Activated CD8-positive, alpha-beta memory T cell treated with anti-CD3 and anti-CD28 coated beads for 24 hours (primary cell): ENCODE data around the gene MAP3K3.

Experiments
- DNase-seq: peaks from one replicate; pipeline ENCODE4 v3.0.0-alpha.2; 2020

Gene MAP3K3

DNA sequence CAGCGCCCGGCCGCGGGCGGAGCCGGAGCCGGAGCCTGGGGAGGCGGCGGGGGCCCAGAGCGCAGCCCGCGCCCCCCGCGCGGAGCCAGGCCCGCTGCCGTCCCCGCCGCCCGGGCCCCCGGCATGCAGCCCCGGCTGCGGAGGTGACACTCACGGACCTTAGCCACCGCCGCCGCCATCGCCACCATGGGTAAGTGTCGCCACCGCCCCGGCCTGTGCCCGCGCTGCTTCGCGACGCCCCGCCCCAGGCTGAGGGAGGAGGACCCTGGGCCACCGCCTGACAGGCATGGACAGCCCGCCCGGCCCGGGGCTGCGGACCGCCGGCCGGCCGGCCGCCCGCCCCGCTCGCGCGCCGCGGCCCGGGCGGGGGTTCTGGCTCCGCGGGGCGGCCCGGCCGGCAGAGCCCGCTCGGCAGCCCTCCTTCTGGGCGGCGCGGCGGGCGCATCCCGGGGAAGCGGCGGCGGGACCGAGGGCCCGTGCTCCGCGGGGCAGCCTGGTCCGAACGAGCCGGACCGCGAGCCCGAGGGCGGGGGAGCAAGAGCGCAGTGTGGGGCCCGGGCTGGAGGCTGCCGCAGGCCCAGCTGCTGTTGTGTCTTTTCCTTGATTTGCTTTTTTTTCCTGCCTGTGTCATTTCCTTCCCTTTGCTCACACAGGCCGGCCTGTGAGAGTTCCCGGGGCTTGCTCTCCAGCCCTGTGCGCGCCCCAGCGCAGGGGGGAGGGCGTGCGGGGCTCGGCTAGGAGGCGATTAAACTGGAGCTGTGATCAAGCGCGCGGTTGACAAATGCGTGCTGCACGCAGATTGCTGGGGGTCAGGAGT is 565 bp downstream of the MAP3K3 start:
- peak; percentile 83 for DNase-seq

DNA sequence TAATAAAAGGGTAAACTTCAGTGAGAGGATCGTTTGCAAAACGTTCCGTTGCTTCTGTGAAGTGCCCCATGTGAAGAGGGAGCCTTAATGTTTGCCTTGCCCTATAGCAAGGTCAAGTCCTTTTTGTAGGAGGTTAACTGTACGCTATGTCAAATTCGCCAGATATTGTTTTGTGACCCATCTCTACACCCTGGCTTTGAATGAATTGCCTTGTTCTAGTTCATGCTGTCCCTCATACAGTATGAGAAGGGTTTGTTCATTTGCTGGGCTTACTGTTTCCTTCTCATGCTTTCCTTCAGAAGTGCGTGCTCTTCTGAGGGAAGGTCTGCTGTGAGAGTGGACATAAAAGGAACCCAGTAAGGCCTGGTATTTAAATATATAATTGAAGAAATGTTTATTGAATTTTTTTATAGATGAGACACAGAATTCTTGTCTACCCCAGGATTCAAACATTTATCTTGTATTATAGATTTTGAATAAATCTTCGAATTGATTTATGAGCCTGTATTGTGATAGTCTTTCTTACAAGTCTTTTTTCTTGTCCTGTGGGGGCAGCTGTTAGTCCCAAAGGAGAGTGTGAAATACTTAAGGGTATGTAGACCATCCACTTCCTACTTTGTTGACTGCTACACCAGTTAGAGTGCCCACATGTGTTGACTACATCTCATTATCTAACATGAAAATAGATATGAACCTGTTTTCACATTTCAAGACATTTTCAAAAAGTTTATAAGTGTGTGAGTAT is 1.7 kb downstream of the MAP3K3 start:
- no peak for DNase-seq

DNA sequence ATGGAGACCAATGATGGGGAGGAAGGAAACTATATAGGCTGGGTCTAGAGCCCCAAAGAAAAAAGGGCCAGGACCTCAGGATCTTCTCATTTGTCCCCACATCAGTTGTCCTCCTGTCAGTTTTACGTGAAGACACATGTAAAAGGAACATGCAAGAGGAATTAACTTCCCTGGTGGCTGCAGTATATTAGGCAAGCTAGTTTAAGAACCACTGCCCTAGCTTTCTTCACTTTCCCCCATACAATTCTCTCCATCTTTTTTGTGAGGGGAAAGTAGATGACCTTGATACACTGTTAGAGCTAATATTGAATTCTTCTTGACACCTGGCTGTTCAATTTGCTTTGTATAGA is 2.3 kb downstream of the MAP3K3 start:
- no peak for DNase-seq

DNA sequence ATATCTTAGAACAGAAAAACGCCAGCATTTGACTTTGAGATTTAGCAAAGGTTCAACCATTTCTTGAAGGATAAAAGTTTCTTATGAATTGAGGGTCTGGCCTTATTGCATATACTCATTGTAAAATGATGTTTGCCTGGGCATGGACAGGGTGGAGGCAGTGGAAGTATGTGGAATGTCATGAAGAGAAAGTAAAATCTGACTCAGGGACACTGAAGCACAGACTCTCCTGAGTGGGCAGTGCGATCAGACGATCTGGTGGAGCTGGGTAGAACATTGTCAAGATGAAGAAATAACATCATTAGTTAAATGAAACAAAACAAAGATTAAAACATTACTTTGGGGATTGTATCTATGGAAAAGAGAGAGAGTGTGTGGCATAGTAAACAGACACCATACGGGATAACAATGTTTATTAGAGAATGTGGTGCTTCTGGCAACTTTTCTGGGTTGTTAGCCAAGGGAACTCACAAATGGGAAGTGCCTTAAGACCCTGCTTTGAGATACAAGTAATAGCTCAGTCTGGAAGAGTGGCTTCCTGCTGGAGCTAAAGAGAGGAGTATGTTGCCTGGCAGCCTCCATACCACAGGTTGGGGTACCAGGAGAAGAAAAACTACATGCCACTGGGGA is 4.4 kb downstream of the MAP3K3 start:
- no peak for DNase-seq

DNA sequence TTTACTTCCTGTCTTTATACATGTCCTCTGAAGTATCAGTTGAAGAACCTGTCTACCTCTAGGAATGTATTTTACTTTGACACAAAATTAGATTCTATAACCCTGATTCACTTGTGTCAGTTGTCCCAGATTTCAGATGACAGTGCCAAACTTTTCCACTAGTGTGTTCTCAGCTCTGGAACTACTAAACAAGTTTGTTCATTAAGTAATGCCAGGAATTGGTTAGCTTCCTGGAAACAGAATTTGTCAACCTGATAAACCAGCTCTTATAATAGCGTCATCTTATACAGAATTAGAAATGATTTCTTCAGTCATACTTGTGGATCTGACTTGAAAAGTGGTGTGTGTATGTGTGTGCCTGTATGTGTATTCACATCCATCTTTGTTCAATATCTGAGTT is 7.4 kb downstream of the MAP3K3 start:
- no peak for DNase-seq

DNA sequence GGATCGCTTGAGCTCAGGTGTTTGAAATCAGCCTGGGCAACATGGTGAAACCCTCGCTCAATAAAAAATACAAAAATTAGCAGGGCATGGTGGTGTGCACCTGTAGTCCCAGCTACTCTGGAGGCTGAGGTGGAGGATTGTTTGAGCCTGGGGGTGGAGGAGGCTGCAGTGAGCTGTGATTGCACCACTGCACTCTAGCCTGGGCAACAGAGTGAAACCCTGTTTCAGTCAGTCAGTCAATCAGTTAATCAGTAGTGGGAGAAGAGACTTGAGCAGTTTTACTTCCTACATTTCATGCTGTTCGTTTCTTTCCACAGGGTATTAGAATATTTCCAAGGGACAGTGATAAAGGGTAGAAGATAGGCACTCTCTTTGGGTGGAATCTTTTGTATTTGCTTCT is 8.8 kb downstream of the MAP3K3 start:
- no peak for DNase-seq

DNA sequence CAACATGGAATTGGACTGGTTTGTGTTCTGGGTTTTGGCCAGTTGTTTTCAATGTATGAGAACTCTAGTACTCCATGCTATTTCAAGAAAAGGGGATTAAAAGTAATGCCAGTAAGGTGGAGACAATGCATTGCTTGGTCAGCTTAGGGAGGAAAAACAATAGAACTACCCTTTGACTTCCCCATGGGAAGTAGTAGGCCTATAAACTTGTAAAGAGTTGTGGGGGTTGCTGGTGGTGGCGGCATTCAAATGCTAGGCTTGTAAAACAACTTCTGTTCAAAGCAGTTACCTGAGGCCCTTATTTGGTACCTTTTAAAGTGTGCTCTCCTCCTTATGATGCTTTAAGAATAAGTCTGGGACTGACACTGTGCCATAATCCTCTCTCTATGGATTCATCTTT is 9.4 kb downstream of the MAP3K3 start:
- no peak for DNase-seq

DNA sequence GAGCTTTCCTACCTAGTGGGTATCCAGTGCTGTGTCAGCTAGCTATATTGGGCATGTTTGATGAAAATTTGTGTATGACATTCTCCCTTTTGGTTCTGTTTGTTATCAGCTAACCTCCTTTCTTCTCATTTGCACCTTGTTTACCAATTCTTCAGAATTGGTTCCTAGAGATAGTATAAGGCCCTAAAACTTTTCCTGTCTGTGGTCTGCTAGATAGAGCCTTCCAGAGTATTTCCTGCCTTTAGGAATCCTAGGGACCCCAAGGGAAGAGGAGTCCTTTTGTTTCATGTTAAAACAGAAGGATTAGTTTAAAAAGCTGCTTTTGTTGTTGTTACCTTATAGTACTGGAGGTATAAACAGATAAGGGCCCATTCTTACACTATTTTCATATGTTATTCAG is 11.5 kb downstream of the MAP3K3 start:
- DNase-seq: no peak

DNA sequence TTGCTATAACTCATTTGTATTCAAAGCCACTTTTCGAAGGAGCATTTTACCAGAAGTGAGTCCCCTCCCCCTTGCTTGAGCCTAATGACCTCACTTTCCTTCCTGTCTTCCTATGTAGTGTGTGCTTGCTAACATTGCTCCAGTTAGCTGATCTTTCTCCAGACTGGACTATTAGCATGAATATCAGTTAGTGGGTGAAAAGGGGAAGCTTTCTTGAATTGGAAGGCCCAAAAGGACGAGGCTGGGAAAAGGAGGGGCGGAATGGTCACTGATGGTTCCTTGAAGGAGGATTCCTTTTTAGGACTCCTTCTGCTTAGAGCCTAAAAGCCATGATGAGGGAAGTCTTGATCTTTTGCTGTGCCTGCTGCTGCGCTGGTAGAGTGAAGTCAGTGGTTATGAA is 11.9 kb downstream of the MAP3K3 start:
- no peak for DNase-seq

DNA sequence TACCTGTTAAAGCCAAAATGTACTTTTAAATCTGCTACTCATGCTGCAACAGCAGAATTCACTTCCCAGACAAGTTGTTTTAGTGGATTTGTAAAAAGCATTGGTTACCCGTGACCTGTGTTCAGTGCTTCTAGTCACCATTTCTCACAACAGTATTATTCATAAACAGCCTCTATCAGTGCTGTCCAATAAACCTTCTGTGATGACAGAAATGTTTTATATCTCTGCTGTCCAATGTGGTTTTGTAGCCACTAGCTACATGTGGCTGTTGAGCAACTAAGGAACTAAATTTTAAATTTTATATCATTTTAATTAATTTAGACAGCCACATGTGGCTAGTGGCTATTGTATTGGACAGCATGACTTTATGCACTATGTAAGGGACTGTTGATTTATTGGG is 12.6 kb downstream of the MAP3K3 start:
- no peak for DNase-seq

DNA sequence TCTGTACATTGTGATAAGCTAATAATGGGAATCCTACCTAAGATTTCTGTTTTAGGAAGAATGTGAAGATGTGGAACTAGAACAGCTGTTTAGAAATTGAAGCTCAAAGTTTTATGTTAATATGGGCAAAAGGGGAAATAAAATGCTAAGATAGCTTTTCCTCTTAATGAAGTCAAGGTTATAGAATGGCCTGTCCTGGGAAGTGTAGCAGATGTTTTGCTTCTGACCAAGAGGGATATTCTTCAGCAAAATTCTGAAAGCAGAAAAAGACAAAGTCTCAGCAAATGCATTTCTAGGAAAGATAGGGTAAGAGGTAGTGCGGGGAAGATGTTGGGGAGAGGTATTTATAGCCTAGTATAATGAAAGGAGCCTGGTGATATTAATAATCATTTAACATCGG is 13.1 kb downstream of the MAP3K3 start:
- DNase-seq: no peak

DNA sequence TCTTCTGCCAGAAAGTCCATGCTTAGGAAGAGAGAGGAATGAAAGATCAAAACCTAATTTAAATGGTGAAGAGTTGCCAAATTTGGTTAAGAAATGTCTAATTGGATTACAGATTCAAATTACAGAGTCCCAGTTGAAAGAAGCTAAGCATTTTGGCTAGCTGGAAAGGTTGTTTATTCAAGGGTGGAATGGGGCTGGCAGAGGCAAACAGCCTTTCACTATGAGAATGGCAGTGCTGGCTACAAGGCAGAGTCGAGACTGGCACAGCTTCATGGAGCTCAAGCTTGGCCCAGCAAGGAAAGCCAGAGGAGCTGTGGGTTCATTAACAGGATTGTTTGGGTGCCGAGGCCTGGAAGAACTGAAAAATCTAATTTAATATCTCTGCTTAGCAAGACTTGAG is 13.6 kb downstream of the MAP3K3 start:
- DNase-seq: no peak

DNA sequence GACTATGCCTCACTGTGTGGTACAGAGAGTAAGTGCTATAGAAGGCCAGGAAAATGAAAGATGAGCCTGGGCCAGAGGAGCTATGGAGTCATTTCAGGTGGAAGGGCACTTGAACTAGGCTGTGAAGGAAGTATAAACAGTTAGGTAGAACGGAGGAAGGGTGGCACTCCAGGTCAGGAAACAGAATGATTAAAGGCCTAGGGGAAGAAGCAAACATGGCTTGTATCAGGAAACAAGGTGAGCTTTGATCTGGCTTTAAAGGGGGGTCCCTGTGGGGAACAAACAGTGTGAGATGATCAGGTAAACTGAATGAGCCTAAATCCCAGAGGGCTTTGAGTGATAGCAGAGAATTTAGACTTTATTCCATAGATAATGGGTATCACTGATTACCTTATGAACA is 16.9 kb downstream of the MAP3K3 start:
- no peak for DNase-seq

DNA sequence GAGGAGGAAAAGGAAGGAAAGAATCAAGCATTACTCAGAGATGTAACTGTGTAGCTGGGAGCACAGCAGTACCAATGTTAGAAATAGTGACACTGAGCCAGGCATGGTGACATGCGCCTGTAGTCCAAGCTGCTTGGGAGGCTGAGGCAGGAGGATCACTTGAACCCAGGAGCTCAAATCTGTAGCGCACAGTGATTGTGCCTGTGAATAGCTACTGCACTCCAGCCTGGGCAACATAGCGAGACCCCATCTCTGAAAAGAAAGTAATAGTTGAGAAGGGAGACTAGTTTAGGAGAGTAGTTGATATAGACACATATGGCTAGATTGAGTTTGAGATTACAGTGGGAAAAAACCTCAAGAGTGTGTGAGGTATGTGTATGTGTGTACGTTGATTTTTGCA is 17.8 kb downstream of the MAP3K3 start:
- DNase-seq: no peak

DNA sequence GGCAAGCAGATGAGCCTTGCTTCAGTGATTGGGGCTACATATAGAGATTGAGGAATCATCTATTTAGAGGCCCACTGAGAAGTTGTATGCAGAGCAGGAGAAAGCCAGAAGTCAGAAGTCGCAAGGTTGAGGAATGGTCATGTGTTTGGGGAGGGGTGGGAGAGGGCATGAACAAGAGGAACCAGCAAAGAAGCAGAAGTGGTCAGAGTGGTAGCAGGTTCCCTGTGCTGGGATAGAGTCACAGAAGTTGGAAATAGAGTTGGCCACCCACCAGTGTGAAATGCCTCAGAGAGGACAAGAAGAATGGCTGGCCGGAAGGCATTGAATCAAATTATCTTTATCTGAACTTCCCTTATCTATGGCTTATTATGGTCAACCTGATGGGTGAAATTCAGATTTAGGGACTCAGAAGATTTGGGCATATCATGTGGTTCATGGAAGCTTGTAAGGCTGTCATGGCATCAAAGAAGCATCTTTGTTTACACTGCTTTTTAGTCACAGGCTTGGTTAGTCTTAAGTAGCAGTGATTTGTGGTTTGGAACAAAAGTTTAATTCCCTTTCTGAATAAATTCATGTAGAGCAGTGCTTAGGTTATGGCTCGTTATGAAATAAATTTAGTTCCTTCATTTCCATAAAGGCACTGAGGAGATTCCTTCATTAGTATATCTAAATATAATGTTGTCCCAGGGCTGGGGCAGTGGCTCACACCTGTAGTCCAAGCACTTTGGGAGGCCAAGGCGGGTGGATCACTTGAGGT is 19.7 kb downstream of the MAP3K3 start:
- no peak for DNase-seq

DNA sequence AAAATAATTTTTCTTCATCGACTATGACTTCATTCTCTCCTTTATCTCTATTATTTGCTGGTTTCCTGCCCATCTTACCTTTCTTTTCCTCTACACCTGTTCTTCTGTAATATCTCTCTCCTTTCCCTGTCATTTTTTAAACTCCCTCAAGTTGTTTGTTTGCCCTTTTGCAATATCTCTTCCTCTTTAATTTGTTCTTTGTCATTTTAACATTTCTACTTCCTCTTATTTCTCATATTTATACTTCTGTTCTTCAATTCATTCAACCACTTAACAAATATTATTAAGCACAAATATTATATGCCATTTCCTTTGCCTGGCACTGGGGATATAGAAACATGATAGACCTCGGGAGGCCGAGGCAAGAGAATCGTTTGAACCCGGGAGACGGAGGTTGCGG is 22.6 kb downstream of the MAP3K3 start:
- DNase-seq: no peak

DNA sequence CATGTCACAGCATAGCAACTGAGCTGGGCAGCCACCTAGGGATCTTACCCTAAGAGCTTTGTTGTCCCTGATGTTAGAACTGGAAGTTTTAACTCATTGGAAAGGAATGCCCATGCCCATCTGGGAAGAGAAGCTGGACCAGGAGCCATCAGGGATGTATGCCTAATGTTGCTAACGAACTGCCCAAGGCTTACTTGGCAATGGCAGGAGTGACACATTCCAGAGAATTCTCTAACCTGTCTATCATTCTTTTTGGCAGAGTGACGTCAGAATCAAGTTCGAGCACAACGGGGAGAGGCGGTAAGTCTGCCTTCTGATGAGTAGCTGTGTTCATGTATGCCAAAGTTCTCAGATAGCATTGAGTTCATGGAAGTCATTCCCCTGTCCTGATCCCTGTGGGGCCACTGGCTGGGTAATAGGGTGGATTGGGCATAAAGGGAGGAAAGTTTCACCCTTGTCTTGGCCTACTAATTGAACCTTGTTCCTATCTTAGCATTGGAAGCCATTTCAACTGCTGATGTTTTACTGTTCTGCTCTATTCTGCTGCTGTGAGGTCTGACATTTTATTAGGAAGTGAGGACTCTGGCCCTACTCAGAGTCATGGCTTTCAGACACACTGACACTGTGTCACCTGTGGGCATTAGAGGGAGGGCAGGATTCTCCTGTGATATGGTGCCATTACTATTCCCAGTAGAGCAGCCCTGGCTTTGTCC is 23.7 kb downstream of the MAP3K3 start:
- DNase-seq: no peak

DNA sequence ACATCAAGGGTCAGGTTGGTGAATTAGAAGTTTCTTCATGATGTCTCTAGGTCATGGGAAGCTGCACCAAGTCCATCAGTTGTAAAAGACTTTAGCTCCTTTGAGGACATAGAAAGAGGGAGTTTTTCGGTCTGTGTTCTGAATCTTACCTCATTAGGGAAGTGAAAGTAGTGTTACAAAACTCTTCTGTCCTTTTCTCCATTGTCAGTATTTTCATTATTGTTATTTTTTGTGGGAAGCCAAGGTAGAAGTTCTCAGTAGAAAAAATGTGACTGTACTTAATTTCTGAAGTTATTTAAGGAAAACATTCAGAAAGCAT is 24.2 kb downstream of the MAP3K3 start:
- DNase-seq: no peak

DNA sequence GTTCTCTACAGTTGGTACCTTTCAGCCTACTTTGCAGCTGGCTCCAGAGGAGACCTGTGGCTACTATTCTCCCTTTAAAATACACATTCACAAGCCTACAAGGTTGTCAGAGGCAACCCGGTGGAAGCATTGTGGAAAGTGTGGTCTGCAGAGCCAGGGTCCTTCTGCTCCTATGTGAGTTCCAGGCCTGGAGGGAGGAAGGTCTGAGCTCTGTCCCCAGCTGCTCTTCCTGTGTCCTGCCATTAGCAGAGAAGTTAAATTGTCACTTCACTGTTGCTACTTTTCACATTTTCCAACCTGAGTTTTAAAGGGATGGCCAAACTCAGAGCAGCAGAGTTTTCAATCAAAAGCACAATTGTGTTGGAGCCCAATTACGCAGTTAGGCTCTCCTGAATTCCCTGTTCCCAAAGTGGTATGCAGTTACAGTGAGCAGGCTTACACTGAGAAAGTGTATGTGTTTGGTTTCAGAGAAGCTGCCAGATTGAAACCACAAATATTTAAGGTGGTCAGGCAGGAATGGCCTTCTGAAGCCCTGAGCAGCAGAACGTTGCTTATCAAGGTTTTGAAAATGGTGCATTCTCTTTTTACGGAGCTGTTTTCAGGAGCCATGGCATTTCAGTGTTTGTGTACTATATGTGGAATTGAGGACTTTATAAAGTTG is 25.0 kb downstream of the MAP3K3 start:
- no peak for DNase-seq

DNA sequence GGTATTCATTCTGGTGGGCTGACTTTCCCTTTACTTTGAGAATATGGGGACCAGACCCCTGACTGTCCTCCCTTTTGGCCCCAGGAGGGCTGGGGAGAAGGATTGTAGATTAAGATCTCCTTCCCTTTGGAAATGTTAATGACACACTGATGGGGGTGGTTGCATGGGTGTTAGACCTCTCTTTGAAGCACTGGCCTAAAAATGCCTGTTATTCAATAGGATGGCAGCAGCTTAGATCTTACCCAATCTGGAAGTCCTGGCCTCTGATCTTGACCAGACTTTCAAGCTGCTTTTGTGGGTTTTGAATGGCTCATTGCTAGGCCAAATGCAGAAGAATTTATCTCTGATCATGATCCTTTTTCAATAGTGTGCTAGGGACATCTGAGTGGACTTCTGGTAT is 25.7 kb downstream of the MAP3K3 start:
- DNase-seq: no peak

DNA sequence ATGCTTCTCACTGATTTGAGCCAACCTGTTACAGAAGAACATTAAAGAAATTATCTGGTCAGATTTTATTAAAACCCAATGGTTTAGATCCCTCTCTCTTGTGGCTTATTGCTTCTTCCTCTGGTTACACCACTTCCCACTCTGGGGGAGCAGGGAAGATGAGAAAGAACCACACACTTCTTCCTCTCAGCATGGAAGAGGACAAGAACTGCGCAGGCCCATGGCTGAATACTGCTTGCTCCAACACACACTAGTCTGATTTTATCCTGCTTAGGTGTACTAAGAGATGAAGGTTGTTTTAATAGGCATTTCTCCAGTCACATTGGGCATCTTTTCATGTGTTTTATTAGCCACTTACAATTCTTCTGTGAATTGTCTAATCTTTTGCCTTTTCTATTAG is 27.6 kb downstream of the MAP3K3 start:
- DNase-seq: no peak

DNA sequence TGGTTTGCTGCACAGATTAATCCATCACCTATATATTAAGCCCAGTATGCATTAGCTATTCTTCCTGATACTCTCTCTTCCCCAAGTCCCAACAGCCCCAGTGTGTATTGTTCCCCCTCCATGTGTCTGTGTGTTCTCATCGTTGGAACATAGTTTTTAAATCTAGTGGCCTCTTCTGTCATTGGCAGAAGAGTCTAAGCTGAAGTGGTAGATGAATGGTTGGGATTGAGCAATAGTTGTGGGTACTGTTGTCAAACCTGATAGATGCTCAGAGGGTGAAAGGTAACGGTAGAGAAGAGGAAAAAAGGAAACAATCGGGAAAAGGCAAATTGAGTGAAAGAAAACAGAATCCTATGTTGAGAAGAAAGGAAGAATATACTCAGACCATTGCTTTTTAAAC is 29.9 kb downstream of the MAP3K3 start:
- no peak for DNase-seq

DNA sequence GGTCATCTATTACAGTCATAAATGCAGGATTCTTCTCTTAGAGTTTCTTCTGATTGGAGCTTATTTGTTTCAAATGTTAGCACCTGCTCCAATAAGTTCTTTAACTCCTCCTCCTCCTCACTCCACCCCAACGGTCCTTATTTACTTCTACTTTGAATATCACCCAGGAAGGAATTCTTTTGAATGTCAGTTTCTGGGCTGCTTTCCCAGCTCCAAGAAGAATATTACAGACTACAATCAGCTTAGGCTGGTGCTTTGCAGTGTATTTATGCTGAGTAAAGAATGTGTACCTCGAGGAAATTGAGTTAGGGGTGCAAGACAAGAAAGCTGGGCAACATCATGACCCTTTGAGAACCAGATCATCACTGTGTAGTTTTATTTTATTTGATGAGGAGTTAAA is 30.8 kb downstream of the MAP3K3 start:
- DNase-seq: no peak
